Lower lobe of right lung (tissue), 2 donors: ENCODE data around the gene SHISA6. TPM values are rescaled to one million over a fixed set of nuclear protein-coding genes. Genes with fewer than 3 reads are reported as not detected.
A peak's percentile ranks its signal among the peaks of the same experiment; 100 is the strongest.
"Not testable (repeated sequence)": the region's sequence is repeated elsewhere in the genome, so short reads cannot be mapped to it uniquely, and the experiment has no call there.

Experiments used
- ATAC-seq, 2 donors: fragments of 200-7000 bp; cut with Tn5 transposase; one replicate each; pipeline ENCODE4 v1.9.1; 2020 to 2022; ENCODE audit warnings: mild to moderate bottlenecking in 2 of 2, moderate library complexity in 2 of 2
- DNase-seq: peaks from one replicate; pipeline ENCODE4 v3.0.0-alpha.2; 2020
- H3K27ac ChIP-seq: fragments of 200-600 bp; one replicate; pipeline ENCODE4 v1.8.0; 2022
- H3K27me3 ChIP-seq: fragments of 200-600 bp; one replicate; pipeline ENCODE4 v1.8.0; 2022; ENCODE audit warnings: low read depth
- H3K36me3 ChIP-seq: fragments of 200-600 bp; one replicate; pipeline ENCODE4 v1.8.0; 2022; ENCODE audit warnings: mild to moderate bottlenecking
- H3K4me1 ChIP-seq: fragments of 200-600 bp; one replicate; pipeline ENCODE4 v1.8.0; 2022
- H3K4me3 ChIP-seq: fragments of 200-600 bp; one replicate; pipeline ENCODE4 v1.8.0; 2022; ENCODE audit warnings: mild to moderate bottlenecking
- H3K9me3 ChIP-seq: fragments of 200-600 bp; one replicate; pipeline ENCODE4 v1.8.0; 2022
- intact Hi-C: fragments of 100-400 bp; cut with DNase I; formaldehyde crosslinking; loops from one replicate; pipeline ENCODE4 v1.11.0; 2022
- total RNA-seq: library from RNA; stranded (reverse); fragmentation: NEBNext Ultra II Directional; extraction: Animal tissue kit (Norgen Biotek cat#: 25700); gene quantifications from one replicate; pipeline ENCODE4 v1.2.1, GENCODE V29; 2021
- TF ChIP-seq, protein P1 (sequence below): fragments of 200-600 bp; IDR thresholded peaks from one replicate; pipeline ENCODE4 v1.8.0; 2022; ENCODE audit warnings: antibody characterized with exemption, mild to moderate bottlenecking
- donor health status: DM: no; HTN: yes; CAD: no; lungs with severe emphysema.

SHISA6 gene
- total RNA-seq, 1 donor from 2014 or later = 0.44 TPM

DNA sequence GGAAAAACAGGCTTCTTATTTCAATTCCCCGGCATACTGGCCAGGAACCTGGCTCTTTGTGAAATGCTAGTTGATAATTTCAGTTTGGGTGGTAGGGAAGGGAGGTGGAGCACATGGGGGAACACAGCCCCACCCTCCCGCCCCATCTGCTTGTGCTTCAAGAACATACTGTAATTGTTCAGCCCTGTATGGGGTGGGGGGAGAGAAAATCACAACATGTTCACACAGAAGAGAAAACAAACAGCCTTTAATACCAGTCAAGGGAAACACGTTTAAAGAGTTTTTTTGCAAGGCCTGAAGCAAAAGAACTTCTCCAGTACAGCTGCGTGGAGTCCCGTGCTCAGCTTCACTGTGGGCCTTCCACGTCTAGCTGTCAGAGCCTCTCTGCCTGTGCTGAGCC lies 59.7 kb downstream of the SHISA6 start:
- Histone ChIP-seq H3K27ac (no peak overlapping the region), H3K9me3 (no peaks in the 10 kb centered on the region), H3K4me1 (no peaks in the 10 kb centered on the region), H3K36me3 (no peaks in the 10 kb centered on the region), H3K27me3 (no peaks in the 10 kb centered on the region), H3K4me3 (no peak overlapping the region)
- DNase-seq (no peak), ATAC-seq (no peak)
- intact Hi-C loops = no loop called here
- TF ChIP-seq, protein P1, sequence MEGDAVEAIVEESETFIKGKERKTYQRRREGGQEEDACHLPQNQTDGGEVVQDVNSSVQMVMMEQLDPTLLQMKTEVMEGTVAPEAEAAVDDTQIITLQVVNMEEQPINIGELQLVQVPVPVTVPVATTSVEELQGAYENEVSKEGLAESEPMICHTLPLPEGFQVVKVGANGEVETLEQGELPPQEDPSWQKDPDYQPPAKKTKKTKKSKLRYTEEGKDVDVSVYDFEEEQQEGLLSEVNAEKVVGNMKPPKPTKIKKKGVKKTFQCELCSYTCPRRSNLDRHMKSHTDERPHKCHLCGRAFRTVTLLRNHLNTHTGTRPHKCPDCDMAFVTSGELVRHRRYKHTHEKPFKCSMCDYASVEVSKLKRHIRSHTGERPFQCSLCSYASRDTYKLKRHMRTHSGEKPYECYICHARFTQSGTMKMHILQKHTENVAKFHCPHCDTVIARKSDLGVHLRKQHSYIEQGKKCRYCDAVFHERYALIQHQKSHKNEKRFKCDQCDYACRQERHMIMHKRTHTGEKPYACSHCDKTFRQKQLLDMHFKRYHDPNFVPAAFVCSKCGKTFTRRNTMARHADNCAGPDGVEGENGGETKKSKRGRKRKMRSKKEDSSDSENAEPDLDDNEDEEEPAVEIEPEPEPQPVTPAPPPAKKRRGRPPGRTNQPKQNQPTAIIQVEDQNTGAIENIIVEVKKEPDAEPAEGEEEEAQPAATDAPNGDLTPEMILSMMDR = no peak

DNA sequence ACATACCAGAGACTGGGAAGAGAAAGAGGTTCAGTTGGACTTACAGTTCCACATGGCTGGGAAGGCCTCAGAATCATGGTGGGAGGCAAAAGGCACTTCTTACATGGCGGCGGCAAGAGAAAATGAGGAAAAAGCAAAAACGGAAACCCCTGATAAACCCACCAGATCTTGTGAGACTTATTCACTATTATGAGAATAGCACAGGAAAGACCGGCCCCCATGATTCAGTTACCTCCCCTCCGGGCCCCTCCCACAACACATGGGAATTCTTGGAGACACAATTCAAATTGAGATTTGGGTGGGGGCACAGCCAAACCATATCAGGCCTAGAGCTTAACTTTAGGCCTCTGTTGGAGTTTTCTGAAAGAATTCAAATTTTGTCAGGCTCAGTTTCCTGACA lies 60.9 kb downstream of the SHISA6 start:
- ATAC-seq, H3K4me1 ChIP-seq, H3K36me3 ChIP-seq, intact Hi-C loops, H3K9me3 ChIP-seq, H3K27me3 ChIP-seq, H3K27ac ChIP-seq, DNase-seq, H3K4me3 ChIP-seq: not testable (repeated sequence)

DNA sequence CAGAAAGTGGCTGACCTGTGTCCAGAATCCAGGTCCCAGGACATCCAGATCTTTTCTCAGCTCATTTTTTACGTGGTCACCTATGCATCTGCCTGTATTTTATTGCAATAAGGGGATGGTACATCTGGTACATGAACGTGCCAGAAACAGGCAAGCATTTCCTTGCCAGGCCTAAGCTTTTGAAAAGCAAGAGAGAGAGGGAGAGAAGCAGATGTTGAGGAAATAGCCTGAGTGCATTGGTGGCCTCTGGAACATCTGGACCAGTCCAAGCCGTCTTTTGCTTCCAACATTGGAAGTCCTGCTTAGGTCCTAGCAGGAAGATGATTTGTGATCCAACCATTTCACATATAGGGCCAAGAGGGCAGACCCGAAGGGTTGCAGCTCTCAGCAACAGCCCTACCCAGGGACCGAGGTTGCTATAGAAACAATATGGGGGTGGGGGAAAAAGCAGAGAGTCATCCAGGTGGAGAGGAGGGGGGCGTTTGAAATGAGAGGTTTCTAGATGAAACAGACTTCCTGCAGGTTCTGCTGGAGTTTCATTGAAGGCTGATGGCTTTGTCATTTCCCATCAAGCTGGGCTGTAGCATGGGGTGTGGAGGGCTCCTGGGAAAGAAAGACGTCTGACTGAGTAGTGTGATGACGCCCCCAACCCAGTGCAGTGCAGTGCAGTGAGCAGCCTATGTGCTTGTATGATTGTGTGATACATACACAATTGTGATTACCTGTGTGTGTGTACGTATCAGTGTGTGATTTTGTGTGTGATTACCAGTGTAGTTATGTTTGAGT lies 61.6 kb downstream of the SHISA6 start:
- H3K4me3 ChIP-seq = no peak overlapping the region
- no peaks in the 10 kb centered on the region for H3K9me3 ChIP-seq
- no peaks in the 10 kb centered on the region for H3K36me3 ChIP-seq
- no peaks in the 10 kb centered on the region for H3K4me1 ChIP-seq
- H3K27me3 ChIP-seq = no peaks in the 10 kb centered on the region
- TF ChIP-seq, protein P1 = no peak
- H3K27ac ChIP-seq = no peak overlapping the region
- intact Hi-C loops = no loop called here
- no peak for DNase-seq
- no peak for ATAC-seq

DNA sequence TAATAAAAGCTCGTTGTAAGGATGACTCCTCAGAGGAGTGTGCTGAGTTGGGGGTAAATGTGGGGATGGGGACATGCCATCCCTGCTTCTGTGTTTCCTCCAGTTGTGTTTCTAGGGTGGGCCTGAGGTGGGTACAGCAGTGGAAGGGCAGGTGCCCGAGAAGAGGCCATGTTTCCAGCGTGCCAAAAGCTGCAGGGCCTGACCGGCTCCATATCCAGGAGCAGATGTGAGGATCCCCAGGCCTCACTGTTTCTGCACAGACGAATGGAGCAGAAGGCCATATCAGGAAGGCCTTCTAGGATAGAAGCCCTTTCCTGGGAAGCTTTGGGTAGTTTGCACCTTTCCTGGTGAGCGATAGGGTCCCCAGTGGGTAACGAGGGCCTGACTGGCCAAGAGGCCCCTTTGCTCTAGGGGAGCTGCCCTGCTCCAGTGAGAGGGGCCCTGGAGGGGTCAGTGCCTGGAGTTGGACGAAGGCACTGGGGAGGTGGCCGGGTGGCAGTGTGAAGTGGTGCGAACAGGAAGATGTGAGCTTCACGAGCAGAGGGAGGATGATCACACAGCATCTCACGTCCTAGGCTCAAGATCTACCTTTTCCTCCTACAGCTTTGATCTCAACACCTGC lies 62.9 kb downstream of the SHISA6 start:
- TF ChIP-seq, protein P1 = no peak
- H3K4me3 ChIP-seq = no peak overlapping the region
- H3K27me3 ChIP-seq = no peaks in the 10 kb centered on the region
- DNase-seq (no peak), ATAC-seq (no peak)
- no peaks in the 10 kb centered on the region for H3K9me3 ChIP-seq
- H3K27ac ChIP-seq = no peak overlapping the region
- intact Hi-C loops = no loop called here
- H3K4me1 ChIP-seq = no peaks in the 10 kb centered on the region
- no peaks in the 10 kb centered on the region for H3K36me3 ChIP-seq

DNA sequence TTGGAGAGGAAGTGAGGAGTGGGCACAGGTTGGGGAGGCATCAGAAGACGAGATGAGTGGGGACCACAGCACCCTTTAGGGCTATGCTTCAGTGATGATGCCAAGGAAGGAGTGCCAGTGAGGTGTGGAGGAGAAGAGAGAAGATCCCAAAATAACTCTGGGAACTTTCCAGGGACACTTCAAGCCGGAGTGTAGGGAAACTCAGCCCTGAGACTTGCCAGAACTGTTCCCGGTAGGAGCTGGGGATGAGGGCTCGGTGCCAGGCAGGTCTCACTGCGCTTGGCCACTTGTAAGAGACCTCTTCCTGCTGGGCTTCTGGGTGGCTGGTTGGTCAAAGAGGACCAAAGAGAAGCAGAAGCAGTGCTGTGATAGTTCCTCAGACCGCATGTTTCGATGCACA lies 63.6 kb downstream of the SHISA6 start:
- no peaks in the 10 kb centered on the region for H3K36me3 ChIP-seq
- TF ChIP-seq, protein P1 = no peak
- no peak overlapping the region for H3K27ac ChIP-seq
- H3K27me3 ChIP-seq = no peaks in the 10 kb centered on the region
- no peaks in the 10 kb centered on the region for H3K9me3 ChIP-seq
- ATAC-seq = no peak
- intact Hi-C loops = no loop called here
- no peak for DNase-seq
- no peaks in the 10 kb centered on the region for H3K4me1 ChIP-seq
- no peak overlapping the region for H3K4me3 ChIP-seq

DNA sequence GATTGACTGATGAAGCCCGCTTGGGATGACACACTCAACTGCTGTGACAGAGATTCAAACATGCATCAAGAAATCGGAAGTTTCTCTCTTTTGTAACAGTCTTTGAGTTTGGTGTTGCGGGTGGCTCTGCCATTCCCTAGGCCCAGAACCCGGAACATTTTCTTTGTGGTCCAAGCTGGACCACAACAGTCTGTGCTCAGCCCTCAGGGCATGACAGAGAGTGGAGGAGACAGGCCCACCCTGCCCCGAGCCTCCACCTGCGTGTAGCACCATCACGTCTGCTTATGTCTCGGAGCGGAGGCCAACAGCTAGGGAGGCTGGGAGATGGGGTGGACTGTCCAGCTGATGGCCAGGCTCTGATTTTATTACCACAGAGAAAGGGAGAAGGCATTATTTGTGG lies 64.5 kb downstream of the SHISA6 start:
- no peak overlapping the region for H3K27ac ChIP-seq
- no peaks in the 10 kb centered on the region for H3K27me3 ChIP-seq
- intact Hi-C loops = no loop called here
- no peaks in the 10 kb centered on the region for H3K9me3 ChIP-seq
- TF ChIP-seq, protein P1 = no peak
- DNase-seq (no peak), ATAC-seq (peak in 1 of 2 donors; percentile 51)
- H3K36me3 ChIP-seq = no peaks in the 10 kb centered on the region
- no peak overlapping the region for H3K4me3 ChIP-seq
- no peaks in the 10 kb centered on the region for H3K4me1 ChIP-seq
